Measurements from ENCODE around the gene TINAGL1. TPM values are rescaled to one million over a fixed set of nuclear protein-coding genes. Genes with fewer than 3 reads are reported as not detected.

Gene TINAGL1
- total and polyA plus RNA-seq, 2 of the 13 experiments (the other 11 are each of a cell fraction or from before 2014, with no cell fraction given) = 24.7 to 76.8 TPM

DNA sequence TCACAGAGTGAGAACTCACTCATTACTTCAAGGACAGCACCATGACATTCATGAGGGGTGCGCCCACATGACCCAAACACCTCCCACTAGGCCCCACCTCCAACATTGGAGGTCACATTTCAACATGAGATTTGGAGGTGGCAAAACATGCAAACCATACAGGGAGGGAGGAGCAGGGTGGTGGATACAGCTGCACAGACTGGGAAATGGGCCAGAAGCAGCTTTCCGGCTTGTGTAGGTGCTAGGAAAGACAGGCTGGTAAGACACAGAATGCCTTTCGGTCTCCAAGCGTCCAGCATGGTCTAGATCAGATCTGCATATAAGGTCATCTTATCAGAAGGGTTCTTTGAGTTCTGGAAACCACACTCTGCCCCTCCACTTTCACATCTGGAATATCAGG lies 35.1 kb upstream of the TINAGL1 start (continued):
- TF ChIP-seq ZNF282 (IDR thresholded peaks at IDR 0.05; ENCODE audit: partially characterized antibody) (no peak), NFE2L1 (CRISPR knock-in tag; IDR thresholded peaks at IDR 0.05; ENCODE audit: borderline replicate concordance) (no peak), KDM5B (CRISPR knock-in tag; IDR thresholded peaks at IDR 0.05; ENCODE audit: borderline replicate concordance) (no peak), YEATS4 (CRISPR knock-in tag; IDR thresholded peaks at IDR 0.05; ENCODE audit: borderline replicate concordance) (no peak), CAMTA2 (CRISPR knock-in tag; IDR thresholded peaks at IDR 0.05; ENCODE audit: borderline replicate concordance) (no peak), ZNF232 (CRISPR knock-in tag; IDR thresholded peaks at IDR 0.05; ENCODE audit: borderline replicate concordance) (no peak), NFRKB (IDR thresholded peaks at IDR 0.05) (no peak)
- TF ChIP-seq, protein P1, sequence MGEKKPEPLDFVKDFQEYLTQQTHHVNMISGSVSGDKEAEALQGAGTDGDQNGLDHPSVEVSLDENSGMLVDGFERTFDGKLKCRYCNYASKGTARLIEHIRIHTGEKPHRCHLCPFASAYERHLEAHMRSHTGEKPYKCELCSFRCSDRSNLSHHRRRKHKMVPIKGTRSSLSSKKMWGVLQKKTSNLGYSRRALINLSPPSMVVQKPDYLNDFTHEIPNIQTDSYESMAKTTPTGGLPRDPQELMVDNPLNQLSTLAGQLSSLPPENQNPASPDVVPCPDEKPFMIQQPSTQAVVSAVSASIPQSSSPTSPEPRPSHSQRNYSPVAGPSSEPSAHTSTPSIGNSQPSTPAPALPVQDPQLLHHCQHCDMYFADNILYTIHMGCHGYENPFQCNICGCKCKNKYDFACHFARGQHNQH (CRISPR knock-in tag; IDR thresholded peaks at IDR 0.05) = no peak
- TF ChIP-seq, protein P2, sequence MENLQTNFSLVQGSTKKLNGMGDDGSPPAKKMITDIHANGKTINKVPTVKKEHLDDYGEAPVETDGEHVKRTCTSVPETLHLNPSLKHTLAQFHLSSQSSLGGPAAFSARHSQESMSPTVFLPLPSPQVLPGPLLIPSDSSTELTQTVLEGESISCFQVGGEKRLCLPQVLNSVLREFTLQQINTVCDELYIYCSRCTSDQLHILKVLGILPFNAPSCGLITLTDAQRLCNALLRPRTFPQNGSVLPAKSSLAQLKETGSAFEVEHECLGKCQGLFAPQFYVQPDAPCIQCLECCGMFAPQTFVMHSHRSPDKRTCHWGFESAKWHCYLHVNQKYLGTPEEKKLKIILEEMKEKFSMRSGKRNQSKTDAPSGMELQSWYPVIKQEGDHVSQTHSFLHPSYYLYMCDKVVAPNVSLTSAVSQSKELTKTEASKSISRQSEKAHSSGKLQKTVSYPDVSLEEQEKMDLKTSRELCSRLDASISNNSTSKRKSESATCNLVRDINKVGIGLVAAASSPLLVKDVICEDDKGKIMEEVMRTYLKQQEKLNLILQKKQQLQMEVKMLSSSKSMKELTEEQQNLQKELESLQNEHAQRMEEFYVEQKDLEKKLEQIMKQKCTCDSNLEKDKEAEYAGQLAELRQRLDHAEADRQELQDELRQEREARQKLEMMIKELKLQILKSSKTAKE (CRISPR knock-in tag; IDR thresholded peaks at IDR 0.05; ENCODE audit: borderline replicate concordance) = no peak

DNA sequence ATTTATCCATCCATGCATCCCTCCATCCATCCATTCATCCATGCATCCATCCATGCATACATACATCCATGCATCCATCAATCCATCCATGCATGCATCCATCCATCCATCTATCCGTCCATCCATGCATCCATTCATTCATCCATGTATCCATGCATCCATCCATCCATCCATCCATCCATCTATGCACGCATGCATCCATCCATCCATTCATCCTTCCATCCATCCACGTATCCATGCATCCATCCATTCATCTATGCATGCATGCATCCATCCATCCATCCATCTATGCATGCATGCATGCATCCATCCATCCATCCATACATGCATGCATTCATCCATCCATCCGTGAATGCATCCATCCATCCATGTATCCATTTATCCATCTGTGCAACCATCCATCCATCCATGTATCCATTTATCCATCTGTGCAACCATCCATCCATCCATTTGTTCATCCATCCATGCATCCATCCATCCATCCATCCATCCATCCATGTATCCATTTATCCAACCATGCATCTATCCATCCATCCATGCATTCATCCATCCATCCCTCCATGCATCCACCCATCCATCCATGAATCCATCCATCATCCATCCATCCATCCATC lies 30.3 kb upstream of the TINAGL1 start:
- WGBS (ENCODE audit: low lambda C conversion rate) = 30% methylated on average over 4 of the region's 4 CpGs
- TF ChIP-seq ZNF256 (CRISPR knock-in tag; conservative IDR thresholded peaks at IDR 0.05) (no peak), NFIB (CRISPR knock-in tag; IDR thresholded peaks at IDR 0.05; ENCODE audit: borderline replicate concordance) (no peak), ZNF20 (CRISPR knock-in tag; IDR thresholded peaks at IDR 0.05) (no peak), TEAD2 (CRISPR knock-in tag; IDR thresholded peaks at IDR 0.05) (no peak), HDAC1 (CRISPR knock-in tag; IDR thresholded peaks at IDR 0.05) (no peak), TSC22D2 (CRISPR knock-in tag; IDR thresholded peaks at IDR 0.05; ENCODE audit: borderline replicate concordance) (no peak)
- TF ChIP-seq, protein P3, sequence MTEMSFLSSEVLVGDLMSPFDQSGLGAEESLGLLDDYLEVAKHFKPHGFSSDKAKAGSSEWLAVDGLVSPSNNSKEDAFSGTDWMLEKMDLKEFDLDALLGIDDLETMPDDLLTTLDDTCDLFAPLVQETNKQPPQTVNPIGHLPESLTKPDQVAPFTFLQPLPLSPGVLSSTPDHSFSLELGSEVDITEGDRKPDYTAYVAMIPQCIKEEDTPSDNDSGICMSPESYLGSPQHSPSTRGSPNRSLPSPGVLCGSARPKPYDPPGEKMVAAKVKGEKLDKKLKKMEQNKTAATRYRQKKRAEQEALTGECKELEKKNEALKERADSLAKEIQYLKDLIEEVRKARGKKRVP (CRISPR knock-in tag; IDR thresholded peaks at IDR 0.05) = no peak
- TF ChIP-seq, protein P4, sequence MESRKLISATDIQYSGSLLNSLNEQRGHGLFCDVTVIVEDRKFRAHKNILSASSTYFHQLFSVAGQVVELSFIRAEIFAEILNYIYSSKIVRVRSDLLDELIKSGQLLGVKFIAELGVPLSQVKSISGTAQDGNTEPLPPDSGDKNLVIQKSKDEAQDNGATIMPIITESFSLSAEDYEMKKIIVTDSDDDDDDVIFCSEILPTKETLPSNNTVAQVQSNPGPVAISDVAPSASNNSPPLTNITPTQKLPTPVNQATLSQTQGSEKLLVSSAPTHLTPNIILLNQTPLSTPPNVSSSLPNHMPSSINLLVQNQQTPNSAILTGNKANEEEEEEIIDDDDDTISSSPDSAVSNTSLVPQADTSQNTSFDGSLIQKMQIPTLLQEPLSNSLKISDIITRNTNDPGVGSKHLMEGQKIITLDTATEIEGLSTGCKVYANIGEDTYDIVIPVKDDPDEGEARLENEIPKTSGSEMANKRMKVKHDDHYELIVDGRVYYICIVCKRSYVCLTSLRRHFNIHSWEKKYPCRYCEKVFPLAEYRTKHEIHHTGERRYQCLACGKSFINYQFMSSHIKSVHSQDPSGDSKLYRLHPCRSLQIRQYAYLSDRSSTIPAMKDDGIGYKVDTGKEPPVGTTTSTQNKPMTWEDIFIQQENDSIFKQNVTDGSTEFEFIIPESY (CRISPR knock-in tag; IDR thresholded peaks at IDR 0.05) = no peak

More for the DNA sequence above, 30.3 kb upstream of the TINAGL1 start:
- in situ Hi-C loops (cut with HindIII; ENCODE audit: extremely low pct_ligation_motif_present, low pct_unique_long_range_greater_than_20kb) = no loop called here
- Histone ChIP-seq H3K9me3 (ENCODE audit: low read length) (no peaks in the 10 kb centered on the region), H3K36me3 (replicated peaks in 1 of 2; ENCODE audit: control insufficient read depth in 1 of 2, insufficient read depth in 2 of 2, low read length in 2 of 2) (no peaks in the 10 kb centered on the region), H3K79me2 (ENCODE audit: insufficient read depth, low read length) (no peaks in the 10 kb centered on the region), H3K9ac (ENCODE audit: insufficient read depth, low read depth, low read length) (no peak overlapping the region), H2AFZ (ENCODE audit: low read length) (no peak overlapping the region), H3K4me3 (replicated peaks in 1 of 3; ENCODE audit: insufficient read depth in 1 of 3, low read depth in 2 of 3, low read length in 3 of 3) (no peak overlapping the region), H3K4me2 (ENCODE audit: low read depth, low read length) (no peak overlapping the region), H3K4me1 (ENCODE audit: insufficient read depth, low read length) (peaks cover 42% of the 10 kb centered on the region), H3K27ac (ENCODE audit: extremely low read length, insufficient read depth, low read length) (no peak overlapping the region), H4K20me1 (ENCODE audit: insufficient read depth, low read length) (no peaks in the 10 kb centered on the region), H3K27me3 (ENCODE audit: control insufficient read depth in 1 of 2, insufficient read depth in 2 of 2, low read length in 2 of 2) (no peaks in the 10 kb centered on the region; a peak in 1 of 5 replicates)
- intact Hi-C loops (cut with micrococcal nuclease; ENCODE audit: unreplicated experiment) = loop anchor here (5.0 kb wide), 1 partner anchor 39 kb away; no protein-coding TSS in a partner anchor
- FAIRE-seq = no peak
- POLR2A ChIA-PET = no interaction called here
- no TSS peak for BruUV-seq (replicated peaks)
- ATAC-seq = no peak
- no peak for DNase-seq (ENCODE audit: low spot score)
- CTCF ChIA-PET (ENCODE audit: low intra/inter-chr PET ratio, low total read pairs) = no interaction called here

Data from HepG2 (cell line).